ENCODE measurements around the gene PITPNM2. TPM values are rescaled to one million over a fixed set of nuclear protein-coding genes. Genes with fewer than 3 reads are reported as not detected.

PITPNM2 gene
- total and polyA plus RNA-seq, 2 experiments from 2014 or later, result 3.6 to 6.3 TPM

DNA sequence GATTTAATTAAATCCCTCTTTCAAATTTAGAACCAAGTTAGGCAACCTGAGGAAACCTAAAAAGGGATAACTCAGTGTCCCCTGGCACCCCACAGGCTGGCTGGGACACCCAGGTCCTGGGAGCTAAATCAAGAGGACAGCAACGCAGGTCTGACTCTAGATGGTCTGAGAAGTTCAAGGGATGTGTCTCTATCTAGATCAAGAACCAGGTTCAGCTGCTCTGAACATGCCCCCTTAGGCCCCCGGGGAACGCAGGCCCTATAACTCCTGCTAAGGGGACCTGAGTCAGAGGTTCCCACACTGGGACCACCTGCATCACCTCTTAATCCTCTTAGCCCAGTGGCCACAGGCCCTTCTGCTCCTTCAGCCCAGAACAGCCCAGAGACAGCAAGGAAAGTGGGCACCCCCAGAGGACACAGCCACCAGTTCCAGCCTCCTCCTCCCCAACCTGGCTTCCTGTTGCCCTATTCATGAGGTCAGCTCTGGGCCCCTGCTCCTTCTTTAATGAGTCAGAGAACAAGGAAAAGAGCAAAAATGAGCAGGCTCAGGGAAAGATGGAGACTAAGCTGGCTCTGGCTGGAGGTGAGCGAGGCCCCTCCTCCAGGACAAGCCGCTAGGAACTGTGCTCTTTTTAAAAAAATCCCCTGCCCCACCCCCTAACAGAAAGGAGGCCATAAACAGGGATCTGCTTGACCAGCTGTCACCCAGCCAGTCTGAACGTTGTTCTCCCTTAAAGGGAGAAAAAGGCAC is 10.8 kb downstream of the PITPNM2 start:
- Histone ChIP-seq H3K36me3 (replicated peaks; ENCODE audit: insufficient read depth, low read depth) (no peaks in the 10 kb centered on the region), H3K4me1 (ENCODE audit: insufficient read depth) (peaks cover 39% of the 10 kb centered on the region), H3K9me2 (replicated peaks; ENCODE audit: insufficient read depth) (no peaks in the 10 kb centered on the region), H3K79me2 (peaks cover 44% of the 10 kb centered on the region), H3K4me2 (peak overlapping the region; percentile 65), H4K20me1 (ENCODE audit: insufficient read depth, poor library complexity, severe bottlenecking) (no peaks in the 10 kb centered on the region), H3K27me3 (no peaks in the 10 kb centered on the region), H3K4me3 (no peak overlapping the region), H3K9me3 (ENCODE audit: low read depth) (no peaks in the 10 kb centered on the region), H3K27ac (peak overlapping the region; percentile 91), H2AFZ (no peak overlapping the region)
- WGBS (ENCODE audit: low lambda C conversion rate, missing lambda C conversion rate), result 60% methylated on average over 6 of the region's 6 CpGs
- no peak for TF ChIP-seq EZH2 (IDR thresholded peaks at IDR 0.05; ENCODE audit: borderline replicate concordance)
- TF ChIP-seq, protein P1, sequence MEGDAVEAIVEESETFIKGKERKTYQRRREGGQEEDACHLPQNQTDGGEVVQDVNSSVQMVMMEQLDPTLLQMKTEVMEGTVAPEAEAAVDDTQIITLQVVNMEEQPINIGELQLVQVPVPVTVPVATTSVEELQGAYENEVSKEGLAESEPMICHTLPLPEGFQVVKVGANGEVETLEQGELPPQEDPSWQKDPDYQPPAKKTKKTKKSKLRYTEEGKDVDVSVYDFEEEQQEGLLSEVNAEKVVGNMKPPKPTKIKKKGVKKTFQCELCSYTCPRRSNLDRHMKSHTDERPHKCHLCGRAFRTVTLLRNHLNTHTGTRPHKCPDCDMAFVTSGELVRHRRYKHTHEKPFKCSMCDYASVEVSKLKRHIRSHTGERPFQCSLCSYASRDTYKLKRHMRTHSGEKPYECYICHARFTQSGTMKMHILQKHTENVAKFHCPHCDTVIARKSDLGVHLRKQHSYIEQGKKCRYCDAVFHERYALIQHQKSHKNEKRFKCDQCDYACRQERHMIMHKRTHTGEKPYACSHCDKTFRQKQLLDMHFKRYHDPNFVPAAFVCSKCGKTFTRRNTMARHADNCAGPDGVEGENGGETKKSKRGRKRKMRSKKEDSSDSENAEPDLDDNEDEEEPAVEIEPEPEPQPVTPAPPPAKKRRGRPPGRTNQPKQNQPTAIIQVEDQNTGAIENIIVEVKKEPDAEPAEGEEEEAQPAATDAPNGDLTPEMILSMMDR (IDR thresholded peaks at IDR 0.05; ENCODE audit: poor library complexity), result no peak
- TF ChIP-seq EZH2phosphoT487 (IDR thresholded peaks at IDR 0.05; ENCODE audit: low read depth, severe bottlenecking, unreplicated experiment), result no peak
- DNase-seq (ENCODE audit: low spot score), result peak; percentile 73

- H3K27ac ChIP-seq, result no peak overlapping the region
- H3K4me2 ChIP-seq, result no peak overlapping the region
- H3K27me3 ChIP-seq, result no peaks in the 10 kb centered on the region
- no peak for TF ChIP-seq EZH2phosphoT487 (IDR thresholded peaks at IDR 0.05; ENCODE audit: low read depth, severe bottlenecking, unreplicated experiment)
- WGBS (ENCODE audit: low lambda C conversion rate, missing lambda C conversion rate), result 72% methylated on average over 8 of the region's 8 CpGs
- no peak overlapping the region for H3K4me3 ChIP-seq
- H3K79me2 ChIP-seq, result peaks cover 32% of the 10 kb centered on the region
- no peaks in the 10 kb centered on the region for H3K9me2 ChIP-seq (replicated peaks; ENCODE audit: insufficient read depth)
- no peaks in the 10 kb centered on the region for H3K9me3 ChIP-seq (ENCODE audit: low read depth)
- H3K4me1 ChIP-seq (ENCODE audit: insufficient read depth), result peaks cover 13% of the 10 kb centered on the region
- H3K36me3 ChIP-seq (replicated peaks; ENCODE audit: insufficient read depth, low read depth), result no peaks in the 10 kb centered on the region
- no peak overlapping the region for H2AFZ ChIP-seq
- H4K20me1 ChIP-seq (ENCODE audit: insufficient read depth, poor library complexity, severe bottlenecking), result no peaks in the 10 kb centered on the region
- no peak for DNase-seq (ENCODE audit: low spot score)
Observed at GRCh38 chr12:123135688-123136087, 15.2 kb downstream of the PITPNM2 start.

DNA sequence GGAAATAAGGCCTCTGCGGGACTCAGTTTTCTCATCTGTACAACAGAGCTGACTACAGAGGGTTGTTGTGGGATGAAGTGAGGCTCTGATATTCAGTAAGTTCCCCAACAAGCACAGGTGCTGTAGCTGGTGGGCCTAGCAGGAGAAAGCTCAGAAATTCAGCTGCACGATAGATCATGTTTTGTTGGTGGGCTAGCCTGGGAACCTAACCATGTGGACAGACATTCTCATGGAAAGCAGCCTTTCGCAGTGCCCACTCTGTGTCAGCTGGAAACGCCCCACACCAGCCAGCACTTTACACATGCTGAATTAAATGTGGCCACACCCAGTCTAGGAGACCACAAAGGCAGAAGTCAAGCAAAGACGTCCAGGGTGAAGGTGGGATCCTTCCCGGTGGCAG is 16.1 kb downstream of the PITPNM2 start:
- no peak for TF ChIP-seq EZH2 (IDR thresholded peaks at IDR 0.05; ENCODE audit: borderline replicate concordance)
- TF ChIP-seq EZH2phosphoT487 (IDR thresholded peaks at IDR 0.05; ENCODE audit: low read depth, severe bottlenecking, unreplicated experiment), result no peak
- TF ChIP-seq, protein P1 (IDR thresholded peaks at IDR 0.05; ENCODE audit: poor library complexity), result no peak
- no peaks in the 10 kb centered on the region for H3K27me3 ChIP-seq
- H4K20me1 ChIP-seq (ENCODE audit: insufficient read depth, poor library complexity, severe bottlenecking), result no peaks in the 10 kb centered on the region
- no peak for DNase-seq (ENCODE audit: low spot score)
- no peaks in the 10 kb centered on the region for H3K36me3 ChIP-seq (replicated peaks; ENCODE audit: insufficient read depth, low read depth)
- no peak overlapping the region for H3K4me2 ChIP-seq
- 83% methylated on average over 6 of the region's 6 CpGs for WGBS (ENCODE audit: low lambda C conversion rate, missing lambda C conversion rate)
- H3K4me3 ChIP-seq, result no peak overlapping the region
- H3K9me3 ChIP-seq (ENCODE audit: low read depth), result no peaks in the 10 kb centered on the region
- H3K9me2 ChIP-seq (replicated peaks; ENCODE audit: insufficient read depth), result no peaks in the 10 kb centered on the region
- no peak overlapping the region for H2AFZ ChIP-seq
- no peak overlapping the region for H3K27ac ChIP-seq
- H3K4me1 ChIP-seq (ENCODE audit: insufficient read depth), result peaks cover 5% of the 10 kb centered on the region
- H3K79me2 ChIP-seq, result peaks cover 31% of the 10 kb centered on the region

DNA sequence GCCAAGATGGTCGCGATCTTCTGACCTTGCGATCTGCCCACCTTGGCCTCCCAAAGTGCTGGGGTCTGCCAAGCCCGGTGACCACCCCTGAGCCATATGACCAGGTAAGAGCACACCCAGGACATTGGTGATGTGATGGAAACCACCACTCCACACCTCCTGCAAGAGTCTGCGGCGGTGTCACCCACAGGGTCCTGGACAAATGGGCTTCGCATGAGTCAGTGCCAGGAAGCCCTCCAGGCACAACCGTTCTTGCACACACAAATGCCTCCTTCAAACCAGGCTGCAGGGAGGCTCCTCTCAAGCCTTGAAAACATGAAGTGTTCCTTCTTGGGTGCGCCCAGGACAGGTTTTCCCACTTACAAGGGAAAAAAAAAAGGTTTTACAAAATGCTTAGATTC is 16.6 kb downstream of the PITPNM2 start:
- no peak overlapping the region for H3K27ac ChIP-seq
- no peaks in the 10 kb centered on the region for H3K4me1 ChIP-seq (ENCODE audit: insufficient read depth)
- no peaks in the 10 kb centered on the region for H4K20me1 ChIP-seq (ENCODE audit: insufficient read depth, poor library complexity, severe bottlenecking)
- TF ChIP-seq, protein P1 (IDR thresholded peaks at IDR 0.05; ENCODE audit: poor library complexity), result no peak
- TF ChIP-seq EZH2 (IDR thresholded peaks at IDR 0.05; ENCODE audit: borderline replicate concordance), result no peak
- TF ChIP-seq EZH2phosphoT487 (IDR thresholded peaks at IDR 0.05; ENCODE audit: low read depth, severe bottlenecking, unreplicated experiment), result no peak
- 91% methylated on average over 9 of the region's 9 CpGs for WGBS (ENCODE audit: low lambda C conversion rate, missing lambda C conversion rate)
- peaks cover 25% of the 10 kb centered on the region for H3K79me2 ChIP-seq
- H2AFZ ChIP-seq, result no peak overlapping the region
- no peaks in the 10 kb centered on the region for H3K36me3 ChIP-seq (replicated peaks; ENCODE audit: insufficient read depth, low read depth)
- no peak overlapping the region for H3K4me3 ChIP-seq
- H3K27me3 ChIP-seq, result no peaks in the 10 kb centered on the region
- H3K9me3 ChIP-seq (ENCODE audit: low read depth), result no peaks in the 10 kb centered on the region
- no peaks in the 10 kb centered on the region for H3K9me2 ChIP-seq (replicated peaks; ENCODE audit: insufficient read depth)
- DNase-seq (ENCODE audit: low spot score), result no peak
- no peak overlapping the region for H3K4me2 ChIP-seq

All from hepatocyte (in vitro differentiated cells).